GM10248 (cell line): ENCODE results near the gene APOD.
"Not testable (repeated sequence)": the region's sequence is repeated elsewhere in the genome, so short reads cannot be mapped to it uniquely, and the experiment has no call there.

ENCODE experiments used
- CTCF ChIA-PET: fragments of 300-600 bp; sonication (Branson Sonifier 250); formaldehyde crosslinking; extraction: SDS; loops from one replicate; lab custom pipeline; 2021; ENCODE audit warnings: antibody characterized with exemption; lab: Yijun Ruan, JAX
- POLR2A ChIA-PET: fragments of 350-650 bp; sonication (Branson Sonifier 250); formaldehyde crosslinking; extraction: SDS; loops from one replicate; lab custom pipeline; 2020; ENCODE audit warnings: antibody characterized with exemption; lab: Yijun Ruan, JAX
- DNase-seq: peaks from one replicate; pipeline ENCODE4 v3.0.0; 2012; ENCODE audit errors: extremely low spot score
- TF ChIP-seq, protein P1 (sequence below): IDR thresholded peaks from 2 replicates; pipeline ENCODE4 v1.5.1; 2012; ENCODE audit warnings: mild to moderate bottlenecking, low read depth; ENCODE audit errors: extremely low read depth, missing control alignments, control extremely low read depth

Gene APOD

DNA sequence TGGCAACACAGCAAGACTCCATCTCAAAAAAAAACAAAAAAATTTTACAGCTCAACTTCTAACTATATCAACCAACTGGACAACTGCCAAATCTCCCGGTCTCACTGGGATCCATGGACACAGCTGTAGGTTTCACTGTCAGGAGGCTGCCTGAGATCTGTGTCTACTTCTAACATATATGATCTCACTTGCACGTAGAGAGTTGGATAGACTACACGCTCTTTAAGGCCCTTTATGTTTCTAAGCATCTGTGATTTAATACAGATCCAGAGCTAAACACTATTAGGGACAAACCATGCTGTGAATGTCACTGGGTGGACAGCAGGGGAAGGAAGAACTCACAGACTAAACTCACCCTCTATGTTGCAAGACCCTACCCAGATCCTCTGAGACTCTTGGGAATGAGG lies 13.0 kb upstream of the APOD start:
- POLR2A ChIA-PET: no interaction called here
- CTCF ChIA-PET: interaction anchor here (0.9 kb wide), 1 partner anchor 9 kb away, joined by 3 read pairs; no protein-coding TSS in a partner anchor
- TF ChIP-seq, protein P1, sequence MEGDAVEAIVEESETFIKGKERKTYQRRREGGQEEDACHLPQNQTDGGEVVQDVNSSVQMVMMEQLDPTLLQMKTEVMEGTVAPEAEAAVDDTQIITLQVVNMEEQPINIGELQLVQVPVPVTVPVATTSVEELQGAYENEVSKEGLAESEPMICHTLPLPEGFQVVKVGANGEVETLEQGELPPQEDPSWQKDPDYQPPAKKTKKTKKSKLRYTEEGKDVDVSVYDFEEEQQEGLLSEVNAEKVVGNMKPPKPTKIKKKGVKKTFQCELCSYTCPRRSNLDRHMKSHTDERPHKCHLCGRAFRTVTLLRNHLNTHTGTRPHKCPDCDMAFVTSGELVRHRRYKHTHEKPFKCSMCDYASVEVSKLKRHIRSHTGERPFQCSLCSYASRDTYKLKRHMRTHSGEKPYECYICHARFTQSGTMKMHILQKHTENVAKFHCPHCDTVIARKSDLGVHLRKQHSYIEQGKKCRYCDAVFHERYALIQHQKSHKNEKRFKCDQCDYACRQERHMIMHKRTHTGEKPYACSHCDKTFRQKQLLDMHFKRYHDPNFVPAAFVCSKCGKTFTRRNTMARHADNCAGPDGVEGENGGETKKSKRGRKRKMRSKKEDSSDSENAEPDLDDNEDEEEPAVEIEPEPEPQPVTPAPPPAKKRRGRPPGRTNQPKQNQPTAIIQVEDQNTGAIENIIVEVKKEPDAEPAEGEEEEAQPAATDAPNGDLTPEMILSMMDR: no peak
- DNase-seq: no peak

DNA sequence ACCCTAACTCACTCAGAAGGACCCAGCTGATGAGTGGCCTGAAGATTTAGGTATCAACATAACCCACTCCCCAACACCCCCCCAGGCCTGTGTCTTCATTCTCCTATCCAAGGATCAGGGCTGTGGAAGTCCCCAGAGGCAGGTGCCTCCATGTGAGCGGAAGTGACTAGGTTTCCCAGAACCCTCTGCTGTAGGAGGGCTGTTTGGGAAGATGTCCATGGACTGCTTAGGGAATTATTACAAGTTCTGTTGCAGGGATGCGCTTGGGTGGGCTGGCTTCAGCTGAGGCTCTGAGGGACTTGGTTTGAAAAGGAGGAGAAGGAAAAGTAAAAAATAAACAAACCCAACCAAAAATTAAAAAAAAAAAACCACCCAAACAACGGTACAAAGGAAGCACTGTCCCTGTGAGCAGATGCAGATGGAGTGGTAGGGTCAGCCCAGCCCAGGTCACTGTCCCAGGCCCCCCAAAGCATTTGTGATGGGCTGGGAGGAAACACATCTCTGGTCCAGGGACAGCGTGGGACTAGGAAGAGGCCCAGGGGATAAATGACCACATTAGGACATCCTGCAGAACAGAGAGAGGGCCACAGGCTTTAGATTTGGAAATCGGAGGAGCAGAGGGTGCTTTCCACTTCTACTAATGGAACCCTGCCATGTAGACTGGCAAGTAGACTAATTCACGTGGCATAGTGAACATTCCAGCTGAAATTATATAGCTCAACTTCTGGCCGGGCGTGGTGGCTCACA lies 12.2 kb upstream of the APOD start:
- CTCF ChIA-PET: interaction anchor here (0.9 to 1.3 kb wide), 2 partner anchors 8 to 13 kb away, joined by 3 read pairs; partner anchors contain the start of gene APOD
- no peak for DNase-seq
- TF ChIP-seq, protein P1: no peak
- POLR2A ChIA-PET: no interaction called here

DNA sequence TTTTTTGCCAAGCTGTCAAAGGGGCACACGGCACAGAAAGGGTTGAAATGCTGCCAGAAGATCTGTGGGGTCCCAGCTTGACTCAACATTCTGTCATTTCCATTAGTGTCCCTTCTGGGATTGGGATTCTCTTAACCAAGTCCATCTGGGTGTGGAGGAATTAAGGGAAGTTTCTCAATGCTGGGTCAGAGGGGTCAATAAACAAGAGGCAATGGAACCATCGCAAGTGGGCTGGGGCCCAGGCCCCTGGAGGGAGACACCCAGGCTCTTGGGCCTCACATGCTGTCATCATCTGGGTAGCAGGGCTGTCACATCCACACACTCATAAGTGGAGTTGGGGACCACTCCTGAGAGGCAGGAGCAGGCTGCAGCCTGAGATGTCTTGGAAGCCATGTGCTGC lies 8.1 kb upstream of the APOD start:
- ChIA-PET CTCF (no interaction called here), POLR2A (no interaction called here)
- no peak for DNase-seq
- TF ChIP-seq, protein P1: no peak

DNA sequence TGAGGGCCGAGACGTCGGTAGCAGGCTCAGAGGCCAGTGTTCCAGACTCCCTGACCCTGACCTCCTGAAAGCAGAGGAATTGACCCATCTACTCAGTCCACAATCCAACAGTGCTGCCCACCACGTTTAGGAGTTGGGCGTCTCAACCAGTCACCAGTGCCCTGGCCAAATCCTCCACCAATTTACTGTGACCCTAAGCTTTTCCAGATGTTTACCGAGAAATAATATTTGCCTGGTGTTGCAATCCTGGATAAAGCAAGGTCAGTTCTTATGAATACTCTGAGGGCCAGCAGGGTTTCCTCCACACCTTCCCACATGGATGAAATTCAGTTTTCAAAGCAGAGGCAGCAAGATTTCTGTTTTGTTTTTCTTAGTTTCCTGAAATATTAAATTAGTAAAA lies 7.5 kb upstream of the APOD start:
- POLR2A ChIA-PET: no interaction called here

DNA sequence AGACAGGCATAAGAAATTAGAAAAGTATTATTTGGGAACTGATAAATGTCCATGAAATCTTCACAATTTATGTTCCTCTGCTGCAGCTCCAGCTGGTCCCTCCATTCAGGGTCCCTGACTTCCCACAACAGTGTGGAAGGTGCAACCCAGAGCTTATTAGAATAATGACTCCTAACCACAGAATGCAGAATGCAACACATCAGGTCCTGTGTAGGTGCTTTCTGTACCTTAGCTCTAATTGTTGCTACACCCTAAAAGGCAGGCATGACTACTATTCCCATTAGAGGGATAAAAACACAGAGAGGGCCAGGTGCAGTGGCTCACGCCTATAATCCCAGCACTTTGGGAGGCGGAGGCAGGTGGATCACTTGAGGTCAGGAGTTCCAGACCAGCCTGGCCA lies 6.6 kb upstream of the APOD start:
- POLR2A ChIA-PET: not testable (repeated sequence)
- CTCF ChIA-PET: interaction anchor here (1.1 kb wide), 1 partner anchor 9 kb away, joined by 3 read pairs; no protein-coding TSS in a partner anchor

More for the DNA sequence above, 7.5 kb upstream of the APOD start:
- DNase-seq: no peak
- TF ChIP-seq, protein P1: no peak
- CTCF ChIA-PET: no interaction called here

DNA sequence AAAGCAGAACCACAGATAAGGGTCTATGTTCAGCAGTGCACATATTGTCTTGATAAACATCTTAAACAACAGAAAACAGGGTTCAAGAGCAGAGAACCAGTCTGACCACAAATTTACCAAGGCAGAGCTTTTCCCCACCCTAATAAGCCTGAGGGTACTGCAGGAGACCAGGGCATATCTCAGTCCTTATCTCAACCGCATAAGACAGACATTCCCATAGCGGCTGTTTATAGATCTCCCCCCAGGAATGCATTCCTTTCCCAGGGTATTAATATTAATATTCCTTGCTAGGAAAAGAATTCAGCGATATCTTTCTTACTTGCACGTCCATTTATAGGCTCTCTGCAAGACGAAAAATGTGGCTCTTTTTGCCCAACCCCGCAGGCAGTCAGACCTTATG lies 6.1 kb upstream of the APOD start:
- CTCF ChIA-PET: interaction anchor here (1.1 kb wide), 1 partner anchor 8 kb away, joined by 3 read pairs; no protein-coding TSS in a partner anchor
- POLR2A ChIA-PET, DNase-seq: not testable (repeated sequence)

More for the DNA sequence above, 6.6 kb upstream of the APOD start:
- DNase-seq: not testable (repeated sequence)

DNA sequence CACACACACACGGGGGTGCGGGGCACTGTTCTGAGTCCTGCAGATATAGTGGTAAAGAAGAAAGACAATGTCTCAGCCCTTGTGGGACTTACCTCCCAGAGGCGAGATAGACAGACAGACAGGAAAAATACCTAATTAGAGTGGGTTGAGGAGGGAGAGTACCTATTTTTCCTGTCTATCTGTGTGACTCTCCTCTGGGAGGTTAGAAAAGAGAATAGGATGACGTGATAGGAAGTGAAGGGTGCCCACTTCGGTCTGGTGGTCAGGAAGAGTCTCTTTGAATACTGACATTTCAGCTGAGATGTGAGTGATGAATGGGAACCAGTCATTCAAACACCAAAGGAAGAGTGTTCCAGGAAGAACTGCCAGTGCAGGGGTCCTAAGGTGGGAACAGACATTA lies 4.1 kb upstream of the APOD start:
- ChIA-PET POLR2A (interaction anchor here (0.6 kb wide), 1 partner anchor 541 kb away, joined by 3 read pairs; no protein-coding TSS in a partner anchor), CTCF (interaction anchor here (1.4 kb wide), 1 partner anchor 9 kb away, joined by 3 read pairs; no protein-coding TSS in a partner anchor)
- DNase-seq: no peak
- TF ChIP-seq, protein P1: no peak
